NCI-H2227 (cell line): ENCODE data around the gene NRG2.

Experiments
- DNase-seq: peaks from one replicate; lab custom pipeline; 2025; ENCODE audit not compliant: unreplicated experiment; lab: John Stamatoyannopoulos, UW

Gene NRG2

DNA sequence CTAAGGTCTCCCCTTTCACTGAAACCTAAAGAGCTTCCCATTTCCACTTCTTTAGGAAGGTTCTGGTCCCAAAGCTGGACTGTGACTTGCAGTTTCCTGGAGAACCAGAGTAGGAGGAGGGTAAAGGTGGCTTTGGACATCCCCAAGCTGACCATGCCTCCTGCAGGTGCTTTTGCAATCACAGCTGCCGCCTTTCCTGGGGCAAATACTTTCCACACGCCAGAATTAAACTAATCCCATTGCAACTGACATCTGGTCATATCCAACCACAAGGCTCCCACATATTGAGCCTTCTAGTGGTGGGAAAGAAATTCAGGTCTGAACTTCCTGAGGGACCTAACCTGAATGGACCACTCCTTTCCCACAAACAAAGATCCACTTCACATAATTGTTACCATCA lies 92.7 kb downstream of the NRG2 start:
- DNase-seq, result no peak

DNA sequence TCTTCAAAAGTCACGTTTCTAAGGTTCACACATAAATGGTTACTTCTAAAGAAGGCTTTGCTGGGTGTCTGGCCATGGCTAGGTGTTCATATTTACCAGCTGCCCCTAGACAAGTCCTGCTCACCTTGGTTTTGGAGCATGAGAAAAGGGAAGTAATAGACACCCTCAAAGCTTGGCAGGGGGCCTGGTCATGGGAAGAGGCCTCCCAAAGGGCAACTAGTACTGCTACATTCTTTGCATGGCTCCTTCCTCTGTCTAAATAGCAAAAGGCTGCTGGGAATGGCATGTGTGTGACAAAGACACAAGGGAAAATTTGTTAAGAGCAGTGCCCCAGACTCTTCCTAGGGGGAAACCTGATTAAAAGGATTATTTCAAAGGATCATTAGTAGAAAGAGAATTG lies 93.4 kb downstream of the NRG2 start:
- DNase-seq, result no peak

DNA sequence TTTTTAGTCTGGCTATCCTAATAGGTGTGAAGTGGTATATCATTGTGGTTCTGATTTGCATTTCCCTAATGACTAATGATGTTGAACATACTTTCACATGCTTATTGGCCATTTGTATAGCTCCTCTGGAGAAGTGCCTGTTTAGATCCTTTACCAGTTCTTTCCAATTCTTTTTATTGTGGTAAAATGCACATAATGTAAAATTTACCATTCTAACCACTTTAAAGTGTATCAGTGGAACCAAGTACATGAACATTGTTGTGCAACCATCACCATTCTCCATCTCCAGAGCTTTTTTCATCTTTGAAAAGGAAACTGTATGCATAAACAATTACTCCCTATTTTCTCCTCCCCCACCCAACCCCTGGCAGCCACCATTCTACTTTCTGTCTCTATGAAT lies 95.4 kb downstream of the NRG2 start:
- DNase-seq, result no peak

- no peak for DNase-seq
These were observed 96.7 kb downstream of the NRG2 start for GRCh38 chr5:139946440-139946839.

DNA sequence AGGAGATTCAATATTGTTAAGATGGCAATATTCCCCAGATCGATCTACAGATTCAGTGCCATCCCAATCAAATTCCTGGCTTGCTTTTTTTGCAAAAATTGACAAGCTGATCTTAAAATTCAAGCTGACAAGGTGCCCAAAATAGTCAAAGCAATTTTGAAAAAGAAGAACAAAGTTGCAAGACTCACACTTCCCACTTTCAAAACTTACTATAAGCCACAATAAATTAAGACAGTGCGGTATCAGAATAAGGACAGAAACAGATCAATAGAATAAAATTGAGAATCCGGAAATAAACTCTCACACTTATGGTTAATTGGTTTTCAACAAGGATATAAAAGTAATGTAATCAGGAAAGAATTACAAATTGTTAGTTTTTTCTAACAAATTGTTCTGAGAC lies 97.1 kb downstream of the NRG2 start:
- no peak for DNase-seq

GRCh38 chr5:139942243-139942642 lies 100.9 kb downstream of the NRG2 start:
- no peak for DNase-seq

DNA sequence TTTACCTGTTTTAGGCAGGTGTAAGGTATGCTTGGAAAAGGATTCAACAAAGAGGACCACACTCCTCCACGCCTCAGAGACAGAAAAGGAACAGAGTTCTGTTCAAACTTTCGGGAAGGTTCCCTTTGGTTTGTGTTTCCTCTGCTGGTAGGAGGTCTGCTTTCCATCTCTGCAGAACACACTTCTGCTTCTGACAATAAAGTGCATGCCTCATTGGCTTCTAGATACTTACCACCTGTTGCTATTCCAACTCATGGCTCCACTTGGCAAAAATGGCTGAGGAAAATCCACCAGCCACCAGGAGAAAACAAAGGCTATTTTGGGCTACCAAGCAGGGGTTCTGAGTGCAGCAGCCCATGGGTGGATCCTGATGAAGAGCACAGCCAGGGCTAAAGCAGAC lies 112.7 kb downstream of the NRG2 start:
- DNase-seq, result no peak

DNA sequence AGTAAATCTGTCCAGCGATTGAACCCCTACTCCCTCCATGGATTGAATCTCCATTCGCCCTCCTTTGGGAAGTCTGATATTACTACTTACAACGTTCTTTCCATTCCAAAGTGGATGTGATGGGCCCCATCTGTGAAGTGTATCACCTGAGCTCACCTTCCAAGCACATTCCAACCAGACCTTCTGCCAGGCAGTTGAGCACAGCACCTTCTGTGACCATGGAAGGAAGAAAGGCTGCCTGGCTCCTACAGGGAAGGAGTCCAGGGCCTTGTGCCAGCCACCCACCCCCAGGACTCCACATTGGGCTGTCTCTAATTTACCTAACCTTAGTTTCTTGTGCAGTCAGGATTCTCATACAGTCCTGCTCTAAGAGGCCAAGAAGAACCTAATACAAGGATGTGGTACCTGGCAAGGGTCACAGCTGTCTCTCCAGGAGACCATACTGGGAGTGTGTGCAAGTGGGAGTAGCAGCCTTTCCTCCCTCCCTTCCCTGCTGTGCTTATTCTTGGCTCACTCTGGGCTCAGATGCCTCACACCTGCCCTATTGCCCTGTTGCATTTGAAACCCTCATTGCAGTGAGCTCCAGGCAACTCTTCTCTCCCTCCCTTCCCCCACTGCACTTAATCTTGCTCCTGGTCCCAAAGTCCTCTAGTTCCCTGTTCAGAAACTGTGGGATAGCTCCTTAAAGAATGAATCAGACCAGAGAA lies 116.1 kb downstream of the NRG2 start:
- DNase-seq, result no peak

DNA sequence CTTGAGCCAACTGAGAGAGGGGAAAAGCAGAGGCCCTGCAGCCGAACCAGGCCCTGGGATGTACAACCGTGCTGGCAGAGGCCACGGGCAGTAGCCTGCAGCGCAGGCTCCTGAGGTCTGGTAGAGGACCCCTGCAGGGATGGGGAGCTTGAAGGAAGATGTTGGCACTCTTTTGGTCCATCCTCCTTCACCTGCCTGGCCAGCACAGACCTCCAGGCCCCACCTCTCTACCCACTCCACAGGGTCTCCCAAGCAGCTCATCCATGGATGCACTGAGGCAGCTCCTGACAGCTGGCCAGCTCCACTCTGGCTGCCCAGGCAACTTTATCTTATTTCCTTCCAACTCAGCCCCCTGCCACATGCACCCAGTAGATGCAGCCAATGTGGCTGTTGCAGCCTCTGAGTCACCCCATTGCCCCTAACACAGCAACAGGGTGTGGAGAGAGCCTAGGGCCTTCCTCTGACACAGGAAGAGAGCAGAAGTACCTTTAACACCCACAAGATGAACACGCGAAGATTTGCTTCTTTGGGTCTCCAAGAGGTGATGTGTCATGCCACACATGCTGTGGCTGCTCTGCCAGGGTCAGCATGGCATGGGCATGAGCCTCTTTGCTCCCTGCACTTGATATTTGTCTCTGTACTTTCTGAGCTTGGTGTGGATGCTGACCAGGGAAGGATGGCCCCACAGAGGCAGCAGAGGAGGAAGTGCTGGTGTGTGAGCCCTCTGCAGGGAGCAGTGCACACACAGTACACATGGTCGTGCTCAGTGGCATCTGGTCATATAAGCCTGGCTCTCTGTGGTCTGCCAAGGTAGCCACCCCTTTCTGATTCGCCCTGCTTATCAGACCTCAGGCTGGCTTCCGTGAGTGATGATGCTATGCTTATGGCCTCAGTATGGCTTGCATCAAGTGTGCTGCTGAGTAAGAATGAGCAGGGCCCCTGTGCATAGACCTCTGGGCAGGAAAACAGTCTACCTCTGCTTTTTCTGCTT lies 117.2 kb downstream of the NRG2 start:
- DNase-seq, result no peak

DNA sequence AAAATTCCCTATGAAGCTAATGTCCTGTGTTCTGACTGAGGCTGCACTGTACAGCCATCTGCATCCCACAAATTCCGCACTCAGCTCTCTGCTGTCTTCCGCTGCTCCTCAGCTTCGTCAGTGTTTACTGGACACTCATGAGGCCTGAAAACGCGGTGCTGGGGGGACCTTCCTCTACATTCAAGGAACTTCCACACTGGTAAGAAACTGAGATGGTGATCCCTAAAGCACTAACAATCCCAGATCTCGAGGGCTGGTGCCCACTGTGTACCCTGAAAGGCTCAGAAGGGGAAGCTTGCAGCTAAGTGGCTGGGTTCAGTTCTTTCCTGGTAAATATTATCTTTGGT lies 117.9 kb downstream of the NRG2 start:
- no peak for DNase-seq

GRCh38 chr5:139924294-139925215 lies 118.5 kb downstream of the NRG2 start:
- no peak for DNase-seq

DNA sequence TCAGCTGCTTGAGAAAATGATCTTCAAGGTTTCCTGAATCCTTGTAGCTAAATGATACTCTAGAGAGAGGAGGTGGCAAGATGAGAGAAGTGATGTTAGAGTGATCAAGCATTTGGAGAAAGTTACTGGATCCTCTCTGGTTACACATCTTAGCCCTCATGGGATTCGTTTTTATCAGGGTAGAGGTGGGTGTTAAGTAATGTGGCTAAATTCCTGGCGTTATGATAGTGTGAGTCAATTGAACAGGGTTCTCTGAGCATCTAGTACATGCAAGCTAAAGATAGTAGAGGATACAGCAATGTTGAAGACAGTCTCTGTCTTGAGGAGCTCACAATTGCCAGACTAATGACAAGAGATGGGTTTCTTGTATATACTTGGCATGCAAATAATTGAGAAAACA lies 123.8 kb downstream of the NRG2 start:
- DNase-seq, result no peak

GRCh38 chr5:139915834-139916233 lies 127.3 kb downstream of the NRG2 start:
- no peak for DNase-seq

DNA sequence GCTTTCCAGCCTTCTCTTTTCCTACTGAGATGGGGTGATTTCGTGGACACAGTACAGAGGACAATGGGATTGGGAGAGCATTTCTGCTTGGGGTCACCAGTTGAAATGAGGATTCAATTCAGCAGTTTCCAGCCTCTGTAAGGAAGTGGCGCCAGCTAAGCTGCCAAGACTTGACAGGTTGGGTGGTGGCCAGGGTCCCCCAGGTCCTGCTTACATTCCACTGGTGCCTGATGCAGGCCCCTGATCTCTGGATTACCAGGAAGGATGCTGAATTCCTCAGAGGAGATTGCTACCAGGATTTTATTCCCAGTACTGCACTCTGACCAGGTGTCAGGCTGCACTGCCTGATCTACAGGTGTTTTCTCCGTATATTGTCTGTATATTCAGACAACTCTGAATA lies 127.8 kb downstream of the NRG2 start:
- DNase-seq, result no peak

GRCh38 chr5:139914218-139914807 lies 128.8 kb downstream of the NRG2 start:
- no peak for DNase-seq

- no peak for DNase-seq
These were observed 130.3 kb downstream of the NRG2 start for GRCh38 chr5:139912804-139913203.

- DNase-seq, result no peak
These were observed 130.9 kb downstream of the NRG2 start for GRCh38 chr5:139912158-139912557.

- DNase-seq, result no peak
These were observed 131.5 kb downstream of the NRG2 start for GRCh38 chr5:139911425-139912120.

- DNase-seq, result no peak
These were observed 132.2 kb downstream of the NRG2 start for GRCh38 chr5:139910901-139911300.

GRCh38 chr5:139910036-139910435 lies 133.1 kb downstream of the NRG2 start:
- no peak for DNase-seq
